Mucosa of descending colon (tissue), 3 donors: ENCODE measurements around the gene AQP4. TPM values are rescaled to one million over a fixed set of nuclear protein-coding genes. Genes with fewer than 3 reads are reported as not detected.

Source experiments
- ATAC-seq: fragments of 200-7000 bp; cut with Tn5 transposase; one replicate; pipeline ENCODE4 v1.9.1; 2020; ENCODE audit warnings: mild to moderate bottlenecking, moderate library complexity
- DNase-seq, 3 donors: peaks; one replicate each; pipeline ENCODE4 v3.0.0-alpha.2; 2020
- H3K36me3 ChIP-seq: fragments of 200-600 bp; one replicate; pipeline ENCODE4 v1.8.0; 2021; ENCODE audit warnings: low read depth, mild to moderate bottlenecking
- H3K4me1 ChIP-seq: fragments of 200-600 bp; one replicate; pipeline ENCODE4 v1.8.0; 2021; ENCODE audit warnings: low read depth, mild to moderate bottlenecking
- H3K4me3 ChIP-seq: fragments of 200-600 bp; one replicate; pipeline ENCODE4 v1.8.0; 2021; ENCODE audit warnings: mild to moderate bottlenecking
- H3K9me3 ChIP-seq: fragments of 200-600 bp; one replicate; pipeline ENCODE4 v1.8.0; 2021; ENCODE audit warnings: mild to moderate bottlenecking
- intact Hi-C, 2 donors: fragments of 100-400 bp; cut with DNase I in 1 of 2; cut with micrococcal nuclease in 1 of 2; formaldehyde crosslinking; loops; one replicate each; pipeline versions ENCODE4 v1.11.0 to v1.11.1; 2022; cut with DNase I, micrococcal nuclease
- total RNA-seq, 3 donors: library from RNA; stranded (reverse); fragmentation: NEBNext Ultra II Directional in 2 of 3; extraction: Animal tissue kit (Norgen Biotek cat#: 25700) in 2 of 3; gene quantifications; one replicate each; pipeline versions ENCODE4 v1.2.1 to v1.2.4, GENCODE V29; 2021 to 2023
- TF ChIP-seq, protein P1 (sequence below): fragments of 200-600 bp; IDR thresholded peaks from one replicate; pipeline ENCODE4 v1.8.0; 2022; ENCODE audit warnings: antibody characterized with exemption, mild to moderate bottlenecking
- donor health status: DM: no; HTN: no; CAD: no; lungs with moderate emphysema.
- donor health status: DM: no; HTN: no; CAD: no.
- donor health status: DM: no; HTN: yes; CAD: no.

The AQP4 gene
- total RNA-seq, 3 donors from 2014 or later, result 0.10 to 0.63 TPM; not detected in 1

DNA sequence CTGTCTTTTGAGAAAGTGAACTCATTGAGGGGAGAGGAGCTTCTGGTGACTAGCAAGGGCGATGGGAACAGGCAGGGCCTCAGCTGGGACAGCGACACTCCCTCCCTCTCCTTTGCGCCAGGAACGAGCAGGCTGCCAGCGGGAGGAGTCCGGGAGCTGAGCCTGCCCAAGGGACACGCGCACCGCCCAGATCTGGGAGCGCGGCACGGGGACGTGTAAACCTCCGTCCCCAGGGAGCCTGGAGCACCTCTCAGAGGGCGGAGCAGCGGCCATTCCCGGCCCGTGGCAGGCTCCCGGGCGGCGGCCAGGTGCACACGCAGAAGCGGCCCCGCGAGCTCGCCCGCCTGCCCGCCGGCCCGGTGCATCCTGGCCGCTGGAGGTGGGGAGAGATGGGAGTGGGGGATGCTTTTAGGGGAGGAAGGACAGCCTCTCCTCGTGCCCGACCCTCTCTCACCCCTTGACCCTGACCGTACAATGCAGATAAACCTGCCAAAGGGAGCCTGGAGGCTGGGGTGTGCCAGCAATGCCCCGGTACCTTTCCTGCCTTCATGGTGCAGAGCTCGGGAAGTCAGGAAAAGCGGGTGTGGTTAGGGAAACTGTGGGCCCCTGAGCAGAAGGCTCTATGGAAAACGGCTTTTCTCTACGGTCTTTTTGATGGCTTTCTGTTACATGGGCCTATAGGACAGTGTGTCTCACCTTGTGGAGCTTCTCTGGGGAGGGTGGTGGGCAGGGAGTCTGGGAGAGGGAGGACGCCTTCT lies 2.2 kb downstream of the AQP4 start:
- ATAC-seq (peak; percentile 98), DNase-seq (peak; percentile 71 to 85 (median 71))
- TF ChIP-seq, protein P1, sequence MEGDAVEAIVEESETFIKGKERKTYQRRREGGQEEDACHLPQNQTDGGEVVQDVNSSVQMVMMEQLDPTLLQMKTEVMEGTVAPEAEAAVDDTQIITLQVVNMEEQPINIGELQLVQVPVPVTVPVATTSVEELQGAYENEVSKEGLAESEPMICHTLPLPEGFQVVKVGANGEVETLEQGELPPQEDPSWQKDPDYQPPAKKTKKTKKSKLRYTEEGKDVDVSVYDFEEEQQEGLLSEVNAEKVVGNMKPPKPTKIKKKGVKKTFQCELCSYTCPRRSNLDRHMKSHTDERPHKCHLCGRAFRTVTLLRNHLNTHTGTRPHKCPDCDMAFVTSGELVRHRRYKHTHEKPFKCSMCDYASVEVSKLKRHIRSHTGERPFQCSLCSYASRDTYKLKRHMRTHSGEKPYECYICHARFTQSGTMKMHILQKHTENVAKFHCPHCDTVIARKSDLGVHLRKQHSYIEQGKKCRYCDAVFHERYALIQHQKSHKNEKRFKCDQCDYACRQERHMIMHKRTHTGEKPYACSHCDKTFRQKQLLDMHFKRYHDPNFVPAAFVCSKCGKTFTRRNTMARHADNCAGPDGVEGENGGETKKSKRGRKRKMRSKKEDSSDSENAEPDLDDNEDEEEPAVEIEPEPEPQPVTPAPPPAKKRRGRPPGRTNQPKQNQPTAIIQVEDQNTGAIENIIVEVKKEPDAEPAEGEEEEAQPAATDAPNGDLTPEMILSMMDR, result no peak
- H3K4me3 ChIP-seq, result no peak overlapping the region
- no peaks in the 10 kb centered on the region for H3K36me3 ChIP-seq
- intact Hi-C loops, result no loop called here
- H3K9me3 ChIP-seq, result no peaks in the 10 kb centered on the region
- peaks cover 6% of the 10 kb centered on the region for H3K4me1 ChIP-seq

DNA sequence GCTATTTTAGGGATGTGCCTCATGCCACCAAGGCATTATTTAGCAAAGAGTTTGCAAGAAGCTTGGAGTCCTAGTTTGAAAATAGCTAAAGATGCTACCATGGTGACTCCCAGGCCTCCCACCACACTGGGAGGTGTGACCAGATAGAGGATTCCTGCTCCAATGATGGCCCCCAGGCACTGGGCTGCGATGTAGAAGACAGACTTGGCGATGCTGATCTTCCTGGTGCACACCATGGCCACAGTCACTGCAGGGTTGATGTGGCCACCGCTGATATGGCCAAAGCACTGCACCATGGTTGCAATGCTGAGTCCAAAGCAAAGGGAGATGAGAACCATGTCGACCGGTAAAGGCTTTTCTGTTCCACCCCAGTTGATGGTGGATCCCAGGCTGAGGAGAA lies 3.4 kb downstream of the AQP4 start:
- ATAC-seq, result no peak
- H3K4me3 ChIP-seq, result no peak overlapping the region
- TF ChIP-seq, protein P1, result no peak
- no peaks in the 10 kb centered on the region for H3K36me3 ChIP-seq
- H3K9me3 ChIP-seq, result no peaks in the 10 kb centered on the region
- DNase-seq, result no peak
- peaks cover 6% of the 10 kb centered on the region for H3K4me1 ChIP-seq
- intact Hi-C loops, result no loop called here

DNA sequence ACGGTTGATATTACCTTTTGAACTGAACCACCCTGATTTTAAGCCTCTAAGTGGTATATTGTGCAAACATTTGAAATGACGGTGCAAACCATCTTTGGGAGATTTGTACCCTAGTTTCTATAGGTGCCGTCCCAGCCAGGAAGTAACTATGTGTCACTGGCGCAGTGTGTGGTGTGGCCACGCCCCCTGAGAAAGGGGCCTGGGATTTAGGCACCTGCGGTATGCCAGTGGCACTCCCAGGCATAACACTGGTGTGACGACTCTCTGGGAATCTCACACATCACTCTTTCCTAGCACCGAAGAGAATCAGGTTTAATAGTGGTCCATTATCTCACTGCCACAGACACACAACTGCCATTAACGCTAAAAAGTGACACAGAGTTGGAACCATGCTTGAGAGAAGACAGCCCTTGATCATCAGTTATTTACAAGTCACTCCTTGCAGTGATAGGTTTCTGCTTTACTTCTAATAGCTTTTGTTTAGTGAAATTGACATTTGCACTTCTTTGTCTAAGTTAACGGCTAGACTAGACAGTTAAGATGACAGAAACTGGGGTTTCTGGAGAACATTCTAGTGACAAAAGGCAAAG lies 11.1 kb downstream of the AQP4 start:
- ATAC-seq (no peak), DNase-seq (no peak)
- TF ChIP-seq, protein P1, result no peak
- Histone ChIP-seq H3K4me1 (no peaks in the 10 kb centered on the region), H3K4me3 (no peak overlapping the region), H3K9me3 (no peaks in the 10 kb centered on the region), H3K36me3 (no peaks in the 10 kb centered on the region)
- intact Hi-C loops, result no loop called here

DNA sequence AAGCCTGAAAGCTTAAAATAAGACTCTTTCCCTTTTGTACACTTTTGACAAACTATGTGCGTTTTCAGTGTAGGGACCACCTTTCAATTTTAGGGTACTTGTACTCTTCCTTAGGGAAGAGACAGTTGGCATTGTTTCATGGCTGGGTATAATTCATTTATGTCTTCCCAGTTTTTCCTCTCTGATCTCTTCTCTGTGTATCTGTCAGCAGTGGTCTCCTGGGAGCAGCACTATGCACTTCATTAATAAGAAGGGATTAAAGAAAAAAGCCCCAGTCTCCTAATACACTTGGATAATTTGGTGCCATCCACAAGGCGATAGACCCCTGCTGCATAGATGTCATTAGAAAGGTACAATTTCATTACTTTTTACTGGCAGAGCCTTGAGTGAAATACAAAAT lies 12.1 kb downstream of the AQP4 start:
- Histone ChIP-seq H3K4me1 (no peaks in the 10 kb centered on the region), H3K9me3 (no peaks in the 10 kb centered on the region), H3K36me3 (no peaks in the 10 kb centered on the region), H3K4me3 (no peak overlapping the region)
- TF ChIP-seq, protein P1, result no peak
- DNase-seq, result no peak
- no peak for ATAC-seq
- intact Hi-C loops, result no loop called here

DNA sequence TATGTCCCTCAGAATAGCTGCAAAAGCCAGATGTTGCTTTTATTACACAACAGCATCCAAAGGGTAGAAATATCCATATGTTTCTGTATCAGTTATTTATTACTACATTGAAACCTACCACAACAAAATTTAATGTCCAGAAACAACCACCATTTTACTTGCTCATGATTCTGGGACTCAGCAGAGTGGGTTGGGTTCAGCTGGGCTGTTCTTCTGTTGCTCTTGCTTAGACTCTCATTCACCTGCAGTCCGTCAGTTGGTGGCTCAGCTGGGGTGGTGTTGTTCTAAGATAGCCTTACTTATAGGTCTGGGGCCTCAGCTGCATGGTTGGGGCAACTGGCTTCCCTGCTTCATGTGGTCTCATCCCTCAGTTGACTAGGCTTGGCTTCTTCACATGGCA lies 21.7 kb downstream of the AQP4 start:
- H3K4me1 ChIP-seq, result no peaks in the 10 kb centered on the region
- DNase-seq (no peak), ATAC-seq (no peak)
- TF ChIP-seq, protein P1, result no peak
- no peaks in the 10 kb centered on the region for H3K36me3 ChIP-seq
- no peak overlapping the region for H3K4me3 ChIP-seq
- intact Hi-C loops, result no loop called here
- no peaks in the 10 kb centered on the region for H3K9me3 ChIP-seq
